Measurements from ENCODE around the gene CNPY1. TPM values are rescaled to one million over a fixed set of nuclear protein-coding genes. Genes with fewer than 3 reads are reported as not detected.

Gene CNPY1
- total RNA-seq, 1 donor from 2014 or later = not detected

- ATAC-seq (no peak), DNase-seq (no peak)
- no peaks in the 10 kb centered on the region for H3K4me1 ChIP-seq
- H3K36me3 ChIP-seq = no peaks in the 10 kb centered on the region
- H3K9me3 ChIP-seq = no peaks in the 10 kb centered on the region
- no peak overlapping the region for H3K27ac ChIP-seq
- H3K27me3 ChIP-seq (ENCODE audit: low read depth) = peaks cover 7% of the 10 kb centered on the region
- intact Hi-C loops (cut with DNase I) = no loop called here
- no peak for TF ChIP-seq CTCF (IDR thresholded peaks at IDR 0.05)
- no peak overlapping the region for H3K4me3 ChIP-seq
Measured at GRCh38 chr7:155570991-155571390, 24.6 kb upstream of the CNPY1 start.

DNA sequence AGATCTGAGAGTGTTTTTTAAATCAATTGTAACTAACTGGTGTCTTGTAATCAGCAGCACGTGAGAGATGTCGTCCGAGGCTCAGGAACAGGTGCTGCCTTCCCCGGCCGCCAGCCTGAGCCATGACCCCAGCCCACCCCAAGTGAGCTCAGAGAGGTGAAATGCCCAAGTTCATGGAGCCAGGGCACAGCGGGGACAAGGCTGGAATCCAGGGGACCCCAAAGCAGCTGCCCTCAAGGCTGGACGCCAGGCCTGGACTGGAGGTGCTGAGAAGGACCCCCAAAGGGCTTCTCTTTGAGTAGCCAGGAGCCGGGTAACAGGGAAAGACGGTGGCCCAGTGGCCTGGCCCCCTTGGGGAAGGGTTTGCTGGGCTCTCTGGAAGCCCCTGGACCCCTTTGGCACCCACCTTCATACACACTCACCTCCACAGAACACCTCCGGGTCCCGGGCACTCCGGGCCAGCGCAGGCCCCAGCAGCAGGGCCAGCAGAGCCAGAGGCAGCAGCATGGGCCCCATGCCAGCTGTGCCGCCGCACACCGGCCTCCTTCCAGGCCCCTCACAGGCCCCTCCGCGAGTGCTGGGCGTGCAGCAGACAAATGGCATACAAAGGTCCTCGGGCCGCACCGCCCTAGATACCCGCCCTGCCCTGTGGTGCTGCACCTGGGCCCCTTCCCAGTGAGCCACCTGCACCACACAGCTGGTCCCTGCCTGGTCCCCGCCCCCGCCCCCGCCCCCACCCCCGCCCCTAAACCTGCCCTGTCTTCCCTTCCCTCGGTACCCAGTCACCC, 24.0 kb upstream of the CNPY1 start:
- DNase-seq (no peak), ATAC-seq (no peak)
- no peaks in the 10 kb centered on the region for H3K9me3 ChIP-seq

DNA sequence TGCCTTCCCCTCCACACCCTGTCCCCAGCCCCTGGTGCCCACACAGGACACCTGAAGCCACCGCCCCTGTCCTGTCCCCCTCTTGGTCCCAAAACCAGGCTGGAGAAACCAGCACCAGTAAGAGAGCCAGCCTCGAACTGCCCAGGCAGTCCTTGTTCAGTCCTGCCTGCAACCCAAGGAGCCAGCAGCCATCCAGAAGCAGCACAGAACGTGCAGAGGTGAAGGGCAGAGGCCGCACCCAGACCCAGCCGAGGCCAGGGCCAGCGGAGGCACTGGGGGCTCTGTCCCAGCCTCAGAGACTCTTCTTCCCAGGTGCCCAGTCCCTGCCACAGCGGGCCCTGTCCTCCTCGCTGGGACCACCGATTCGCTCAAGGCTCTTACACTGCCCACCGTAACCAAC, 23.3 kb upstream of the CNPY1 start:
- DNase-seq = no peak
- H3K9me3 ChIP-seq = no peaks in the 10 kb centered on the region
- H3K4me1 ChIP-seq = no peaks in the 10 kb centered on the region
- intact Hi-C loops (cut with DNase I) = no loop called here
- H3K36me3 ChIP-seq = no peaks in the 10 kb centered on the region
- no peak for ATAC-seq
- peaks cover 7% of the 10 kb centered on the region for H3K27me3 ChIP-seq (ENCODE audit: low read depth)
- no peak overlapping the region for H3K27ac ChIP-seq
- TF ChIP-seq CTCF (IDR thresholded peaks at IDR 0.05) = no peak
- H3K4me3 ChIP-seq = no peak overlapping the region

More for the DNA sequence above, 24.0 kb upstream of the CNPY1 start:
- Histone ChIP-seq H3K4me3 (no peak overlapping the region), H3K27me3 (ENCODE audit: low read depth) (peaks cover 7% of the 10 kb centered on the region), H3K4me1 (no peaks in the 10 kb centered on the region), H3K27ac (no peak overlapping the region), H3K36me3 (no peaks in the 10 kb centered on the region)
- intact Hi-C loops (cut with DNase I) = no loop called here
- no peak for TF ChIP-seq CTCF (IDR thresholded peaks at IDR 0.05)

DNA sequence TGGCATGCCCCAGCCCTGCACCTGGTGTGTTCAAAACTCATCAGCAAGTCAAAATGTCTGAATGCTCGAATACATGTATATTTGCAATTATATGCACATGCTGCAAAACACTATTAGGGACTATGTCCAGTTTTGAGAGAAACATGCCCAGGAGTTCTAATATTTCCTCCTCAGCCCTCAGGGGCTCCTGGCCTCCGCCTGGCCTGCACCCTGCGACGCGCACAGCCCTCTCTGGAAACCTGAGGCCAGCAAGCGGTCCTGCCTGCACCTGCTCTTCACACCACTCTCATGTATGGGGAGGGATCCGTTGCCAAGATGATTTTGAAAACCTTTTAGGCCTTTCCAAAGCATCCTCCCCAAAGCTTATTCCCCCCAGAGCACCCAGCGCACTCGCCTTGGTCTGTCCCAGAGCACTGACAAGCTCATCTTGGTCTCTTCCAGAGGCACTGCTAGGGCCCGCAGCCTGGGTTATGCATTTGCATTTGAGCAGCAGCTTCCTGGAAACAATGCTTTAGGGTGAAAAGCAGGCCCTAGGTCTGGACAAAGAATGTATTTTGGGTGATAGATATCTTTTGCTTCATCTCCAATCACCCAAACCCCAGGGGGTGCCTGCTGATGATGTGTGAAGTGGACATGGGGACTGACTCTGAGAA, 22.6 kb upstream of the CNPY1 start:
- Histone ChIP-seq H3K9me3 (no peaks in the 10 kb centered on the region), H3K27ac (no peak overlapping the region), H3K4me3 (no peak overlapping the region), H3K4me1 (no peaks in the 10 kb centered on the region), H3K36me3 (no peaks in the 10 kb centered on the region), H3K27me3 (ENCODE audit: low read depth) (peaks cover 7% of the 10 kb centered on the region)
- no peak for TF ChIP-seq CTCF (IDR thresholded peaks at IDR 0.05)
- no peak for DNase-seq
- no peak for ATAC-seq
- intact Hi-C loops (cut with DNase I) = no loop called here

DNA sequence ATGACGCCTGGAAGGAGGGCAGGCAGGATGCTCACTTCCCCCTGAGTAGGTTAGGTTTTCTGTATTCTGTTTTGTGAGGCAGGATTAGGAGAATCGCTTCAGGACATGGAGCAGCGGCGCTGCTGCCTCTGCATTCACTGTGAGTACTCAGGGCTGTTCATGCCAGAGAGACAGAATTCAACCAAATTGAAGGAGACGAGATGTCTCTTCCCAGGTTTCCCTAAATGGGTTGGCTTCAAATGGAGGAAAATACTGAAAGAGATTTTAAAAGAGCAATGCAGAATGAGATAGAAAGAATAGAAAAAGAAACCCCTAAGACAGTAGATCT, 21.9 kb upstream of the CNPY1 start:
- Histone ChIP-seq H3K9me3 (no peaks in the 10 kb centered on the region), H3K27me3 (ENCODE audit: low read depth) (peaks cover 7% of the 10 kb centered on the region), H3K4me3 (no peak overlapping the region), H3K4me1 (no peaks in the 10 kb centered on the region), H3K36me3 (no peaks in the 10 kb centered on the region), H3K27ac (no peak overlapping the region)
- no peak for TF ChIP-seq CTCF (IDR thresholded peaks at IDR 0.05)
- DNase-seq (no peak), ATAC-seq (no peak)
- intact Hi-C loops (cut with DNase I) = no loop called here

All from lower lobe of right lung (tissue), 2 donors.